NCI-H2196 treated with DMSO at 0.1 percent for 48 hours (cell line): ENCODE results near the gene CORO2A.
"Not testable (repeated sequence)": the region's sequence is repeated elsewhere in the genome, so short reads cannot be mapped to it uniquely, and the experiment has no call there.

Source experiments
- DNase-seq: peaks from one replicate; lab custom pipeline; 2025; ENCODE audit not compliant: unreplicated experiment; lab: John Stamatoyannopoulos, UW

CORO2A gene

DNA sequence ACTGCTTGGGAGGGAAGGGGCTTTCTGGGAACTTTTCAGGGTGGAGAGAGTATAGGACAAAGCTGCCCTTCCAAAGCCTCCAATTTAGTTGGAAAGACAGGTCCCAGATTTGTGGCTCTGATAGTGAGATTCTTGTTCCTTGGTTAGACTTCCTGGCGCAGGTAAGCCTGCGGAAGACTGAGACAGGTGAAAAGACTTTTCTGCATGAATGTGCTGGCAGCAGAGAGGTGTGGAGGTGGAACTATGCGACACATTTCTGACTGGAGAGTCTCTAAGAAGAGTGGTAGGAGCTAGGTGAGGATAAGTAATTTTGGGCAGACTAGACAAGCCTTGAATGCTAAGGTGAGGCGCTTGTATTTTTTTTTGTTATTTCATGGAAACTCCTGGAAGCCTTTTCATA is 106.0 kb downstream of the CORO2A start:
- no peak for DNase-seq

DNA sequence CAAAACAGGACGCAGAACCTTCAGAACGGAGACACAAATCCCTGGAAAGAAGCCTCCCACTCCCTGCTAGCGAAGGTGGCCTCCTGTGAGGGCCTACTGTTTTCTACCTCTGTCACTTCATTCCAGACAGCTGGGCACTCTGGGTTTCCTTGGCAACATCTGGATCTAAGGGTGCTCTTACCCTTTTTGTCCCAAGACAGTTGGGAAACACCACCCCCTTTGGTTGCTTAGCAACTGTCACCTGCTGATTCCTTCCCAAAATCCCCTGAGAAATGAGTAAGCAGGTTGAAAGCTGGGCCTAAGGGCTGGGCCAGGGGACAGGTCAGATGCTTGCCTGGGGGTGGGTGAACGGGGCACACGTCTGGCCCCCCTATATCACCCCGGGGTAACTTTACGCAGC is 106.5 kb downstream of the CORO2A start:
- no peak for DNase-seq

DNA sequence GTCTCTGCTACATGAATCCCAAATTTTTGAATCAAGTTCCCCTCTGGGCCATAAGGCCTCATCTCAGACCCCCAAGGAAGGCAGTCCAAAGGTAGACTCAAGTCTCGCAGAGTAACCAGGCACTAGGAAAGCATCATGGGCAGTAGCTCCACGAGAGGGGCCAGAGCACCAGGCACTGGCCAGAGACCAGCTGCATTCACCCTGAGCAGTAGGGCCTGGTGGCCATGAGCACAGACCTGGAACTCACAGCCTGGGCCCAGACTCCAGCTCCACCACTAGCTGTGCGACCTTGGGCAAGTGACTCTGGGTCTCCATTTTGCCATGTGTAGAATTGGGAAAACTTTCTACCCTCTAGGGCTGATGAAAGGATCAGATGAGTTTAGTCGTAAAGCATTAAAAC is 107.4 kb downstream of the CORO2A start:
- DNase-seq = no peak

DNA sequence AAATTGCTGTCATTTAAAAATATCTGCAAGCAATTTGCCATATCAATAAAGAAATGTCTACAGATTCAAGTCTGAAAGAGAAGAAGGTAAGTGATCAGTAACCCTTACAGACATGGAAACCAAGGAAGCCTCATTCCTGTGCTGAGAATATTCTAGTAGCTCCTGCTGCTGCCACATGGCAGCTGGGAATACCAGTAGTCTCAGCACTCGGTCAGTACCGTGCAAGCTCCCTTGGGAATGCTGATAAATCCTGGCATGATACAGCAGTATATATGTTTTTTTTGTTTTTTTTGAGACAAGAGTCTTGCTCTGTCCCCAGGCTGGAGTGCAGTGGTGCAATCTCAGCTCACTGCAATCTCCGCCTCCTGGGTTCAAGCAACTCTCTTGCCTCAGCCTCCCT is 108.0 kb downstream of the CORO2A start:
- DNase-seq = no peak

DNA sequence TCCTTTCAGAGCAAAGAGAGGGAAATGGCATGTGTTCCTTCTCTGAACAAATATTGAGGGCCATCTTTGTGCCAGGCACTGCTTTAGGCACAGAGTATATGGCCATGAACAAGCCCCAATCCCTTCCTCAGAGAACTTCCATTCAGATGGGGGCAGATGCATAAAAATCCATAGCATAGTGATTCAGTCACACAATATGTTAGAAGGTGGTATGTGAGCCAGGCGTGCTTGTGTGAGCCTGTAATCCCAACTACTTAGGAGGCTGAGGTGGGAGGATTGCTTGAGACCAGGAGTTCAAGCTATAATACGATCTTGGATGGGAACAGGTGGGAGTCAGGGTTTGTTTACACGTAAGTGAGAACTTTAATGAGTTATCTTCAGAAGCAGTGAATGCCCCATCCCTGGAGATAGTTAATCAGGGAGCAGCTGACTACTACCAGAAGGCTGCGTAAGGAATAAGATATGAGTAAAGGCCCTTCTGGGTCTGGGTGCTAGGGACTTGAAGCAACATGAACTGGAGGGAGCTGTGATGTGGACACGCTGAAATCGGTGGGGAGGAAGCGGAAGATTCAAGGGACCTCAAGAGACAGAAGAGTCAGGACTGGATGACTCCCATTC is 108.8 kb downstream of the CORO2A start:
- no peak for DNase-seq

DNA sequence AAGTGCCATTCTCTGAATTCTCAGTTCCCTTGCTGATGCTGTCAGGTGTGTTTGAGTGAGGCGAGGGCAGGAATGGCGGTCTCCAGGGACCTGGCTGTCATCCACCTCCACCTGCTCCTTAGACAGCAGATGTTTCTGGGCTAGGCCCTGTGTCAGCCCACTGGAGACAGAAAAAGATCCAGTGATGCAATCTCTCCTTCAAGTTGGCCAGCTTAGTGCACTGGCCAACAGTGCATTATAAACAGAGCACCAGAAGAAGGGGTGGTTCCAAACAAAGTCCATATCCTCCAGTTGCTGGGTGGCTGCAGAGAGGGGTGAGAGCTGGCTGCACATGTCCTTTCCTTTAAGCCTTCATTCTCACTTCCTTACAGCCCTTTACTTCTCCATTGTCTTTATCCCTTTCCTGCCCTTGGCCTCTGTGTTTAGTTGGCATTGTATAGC is 109.4 kb downstream of the CORO2A start:
- no peak for DNase-seq

DNA sequence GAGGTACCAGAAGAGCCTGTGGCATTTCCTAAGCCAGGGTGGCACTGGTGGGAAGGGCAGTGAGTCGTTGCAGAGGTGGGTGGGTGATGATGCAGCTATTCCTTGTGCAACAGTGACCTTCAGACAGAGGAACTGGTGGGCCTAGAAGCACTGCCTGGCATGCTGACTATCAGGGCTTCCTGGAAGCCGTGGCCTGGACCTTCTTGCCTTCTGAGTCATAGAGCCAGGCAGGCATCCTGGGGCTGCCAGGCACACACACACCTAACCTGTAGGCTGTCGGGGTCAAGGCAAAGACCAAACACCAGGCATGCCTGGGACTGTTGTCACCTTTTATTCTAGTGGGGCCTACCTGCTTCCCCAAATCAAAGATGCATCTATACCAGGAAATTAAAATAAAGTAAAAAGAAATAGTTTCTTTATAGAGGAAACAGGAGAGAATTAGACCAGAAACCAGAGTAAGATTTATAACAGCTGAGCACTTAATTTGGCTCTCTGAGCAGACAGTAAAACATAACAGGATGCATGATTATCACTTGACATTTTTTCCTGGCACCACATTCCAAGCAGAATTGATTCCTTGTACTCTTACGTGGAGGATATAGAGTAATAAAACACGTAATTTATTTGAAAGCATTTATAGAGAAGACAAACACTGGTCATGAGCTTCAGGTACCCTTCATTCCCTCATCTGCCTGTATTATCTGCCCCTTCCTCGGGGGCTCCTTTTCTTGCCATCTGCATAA is 110.8 kb downstream of the CORO2A start:
- no peak for DNase-seq

DNA sequence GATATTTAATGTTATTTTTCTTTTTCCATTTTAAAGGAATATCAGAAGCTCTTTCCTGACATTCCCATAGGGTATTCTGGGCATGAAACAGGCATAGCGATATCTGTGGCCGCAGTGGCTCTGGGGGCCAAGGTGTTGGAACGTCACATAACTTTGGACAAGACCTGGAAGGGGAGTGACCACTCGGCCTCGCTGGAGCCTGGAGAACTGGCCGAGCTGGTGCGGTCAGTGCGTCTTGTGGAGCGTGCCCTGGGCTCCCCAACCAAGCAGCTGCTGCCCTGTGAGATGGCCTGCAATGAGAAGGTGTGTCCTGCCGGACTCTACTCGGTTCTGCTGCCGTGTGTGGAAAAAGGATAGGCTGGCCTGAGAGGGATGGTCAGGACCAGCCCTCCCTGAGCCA is 111.7 kb downstream of the CORO2A start:
- DNase-seq = no peak

DNA sequence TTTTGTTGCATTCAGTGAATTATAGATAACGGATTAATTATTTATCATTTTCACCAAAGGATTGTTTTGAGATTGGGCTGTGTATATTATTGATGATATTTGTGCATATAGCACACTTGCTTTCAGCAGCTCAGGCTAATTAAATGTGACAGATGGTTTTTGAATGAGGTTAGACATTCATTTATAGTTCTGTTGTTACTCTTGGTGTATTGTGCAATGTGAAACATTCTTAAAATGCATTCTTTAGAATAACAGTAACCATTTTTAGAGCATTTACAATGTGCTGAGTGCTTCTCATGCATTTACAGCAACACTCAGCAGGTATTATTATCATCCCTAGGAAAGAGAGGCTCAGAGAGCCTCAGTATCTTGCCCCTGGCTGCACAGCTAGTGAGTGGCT is 112.1 kb downstream of the CORO2A start:
- no peak for DNase-seq

DNA sequence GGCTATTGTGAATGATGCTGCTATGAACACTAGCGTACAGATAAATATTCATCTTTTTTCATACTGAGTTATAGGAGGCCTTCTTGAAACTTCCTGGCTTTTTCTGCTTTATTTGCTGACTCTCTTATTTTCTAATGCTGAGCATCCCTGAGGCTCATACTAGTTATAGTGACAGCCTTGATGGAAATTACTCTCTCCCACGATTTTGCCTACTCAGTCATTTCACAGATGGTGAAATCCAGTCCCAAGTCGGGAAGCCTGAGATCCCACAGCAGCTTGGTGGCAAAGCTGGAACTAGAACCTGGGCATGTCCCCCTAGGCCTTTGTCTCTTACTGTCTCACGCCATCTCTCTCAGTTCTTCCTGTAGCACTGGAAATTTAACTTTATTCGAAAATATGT is 113.5 kb downstream of the CORO2A start:
- no peak for DNase-seq

DNA sequence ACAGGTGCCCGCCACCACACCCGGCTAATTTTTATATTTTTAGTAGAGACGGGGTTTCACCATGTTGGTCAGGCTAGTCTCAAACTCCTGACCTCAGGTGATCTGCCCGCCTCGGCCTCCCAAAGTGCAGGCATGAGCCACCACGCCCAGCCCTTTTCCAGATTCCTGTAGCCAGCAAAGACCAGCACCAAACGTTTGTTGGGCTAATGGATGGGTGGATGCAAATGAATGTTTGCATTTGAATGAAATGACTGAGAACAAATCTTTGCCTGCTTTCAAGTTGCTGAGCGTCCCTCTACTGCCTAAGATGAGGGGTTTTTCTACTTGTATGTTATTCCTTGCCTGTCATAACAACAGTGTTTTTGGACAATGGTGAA is 115.9 kb downstream of the CORO2A start:
- not testable (repeated sequence) for DNase-seq

DNA sequence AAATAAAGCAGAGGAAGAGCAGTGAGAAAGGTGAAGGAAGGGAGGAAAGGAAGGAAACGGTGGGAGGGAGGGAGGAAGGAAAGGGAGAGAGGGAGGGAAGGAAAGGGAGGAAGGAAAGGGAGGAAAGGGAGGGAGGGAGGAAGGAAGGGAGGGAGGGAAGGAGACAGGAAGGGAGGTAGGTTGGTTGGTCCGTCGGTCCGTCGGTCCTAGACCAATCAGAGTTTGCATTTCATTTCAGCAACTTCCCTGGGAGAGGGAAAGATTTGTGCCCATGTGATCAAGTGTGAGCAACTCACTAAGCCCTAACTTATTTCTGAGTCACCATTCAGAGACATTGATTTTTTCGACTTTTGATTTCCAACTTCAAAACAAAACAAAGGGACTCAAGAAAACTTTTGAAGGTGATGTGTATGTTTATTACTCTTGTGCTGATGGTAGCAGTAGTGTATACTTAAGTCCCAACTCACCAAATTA is 117.1 kb downstream of the CORO2A start:
- DNase-seq = no peak

DNA sequence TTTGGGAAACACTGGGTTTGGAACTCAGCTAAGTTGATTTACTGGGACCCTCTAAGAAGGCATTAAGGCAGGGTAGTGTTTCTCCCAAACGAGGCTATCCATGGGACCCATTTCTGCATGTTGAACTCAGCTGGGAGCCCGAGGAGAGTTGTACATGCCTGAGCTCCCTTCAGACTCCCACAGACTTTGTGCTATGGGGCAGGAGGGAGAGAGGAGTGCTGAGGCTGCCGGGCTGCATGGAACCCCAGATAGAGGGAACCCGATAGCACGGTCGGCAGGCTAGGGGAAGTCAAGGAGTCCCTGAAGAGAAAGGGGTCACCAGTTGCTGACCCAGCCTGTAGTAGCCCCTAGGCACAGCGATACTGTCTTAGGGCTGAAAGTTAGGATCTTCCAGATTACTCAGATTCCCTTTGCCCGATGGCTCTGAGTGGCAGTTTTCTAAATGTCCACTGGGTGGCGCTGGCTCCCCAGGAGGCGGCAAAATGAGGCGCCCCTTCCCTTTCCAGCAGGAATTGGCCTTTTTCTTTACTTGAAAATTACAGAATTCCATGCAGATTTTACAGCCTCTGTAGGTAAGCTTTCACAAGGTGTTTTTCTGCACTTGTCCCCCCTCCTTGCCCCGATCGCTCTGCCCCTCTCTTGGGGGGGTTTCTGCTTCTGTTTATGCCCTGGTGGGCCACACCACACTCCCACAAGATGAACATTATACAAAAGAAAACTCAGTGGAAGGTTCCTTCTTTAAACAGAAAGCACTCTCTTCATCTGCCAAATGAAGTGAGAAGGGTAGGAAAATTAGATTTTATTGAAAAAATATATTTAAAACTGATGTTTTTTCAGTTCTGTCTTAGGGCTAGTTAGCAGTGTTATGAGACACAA is 118.1 kb downstream of the CORO2A start:
- DNase-seq = peak; percentile 40

DNA sequence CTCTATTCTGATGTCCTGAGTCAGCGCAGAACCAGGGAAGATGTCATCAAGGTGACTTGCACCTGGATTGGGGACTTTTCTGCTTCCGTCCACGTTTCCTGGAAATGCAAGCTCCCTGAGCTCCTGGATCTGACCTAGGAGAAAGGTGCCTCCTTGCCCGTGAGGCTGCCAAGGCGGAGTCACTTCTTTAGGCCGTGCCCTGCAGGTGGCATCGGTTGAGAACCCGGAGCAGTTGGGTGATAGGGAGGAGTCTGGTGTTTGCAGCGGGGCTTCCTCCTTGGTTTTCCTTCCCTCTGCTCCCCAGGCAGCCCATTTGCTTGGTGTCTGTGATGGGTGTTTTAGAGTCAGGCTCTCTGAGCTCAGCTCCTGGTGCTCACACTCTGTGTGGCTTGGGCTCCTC is 120.7 kb downstream of the CORO2A start:
- DNase-seq = no peak
